ENCODE measurements around the gene ZBTB11. TPM values are rescaled to one million over a fixed set of nuclear protein-coding genes. Genes with fewer than 3 reads are reported as not detected.

Gene ZBTB11
- total and polyA plus RNA-seq, 9 donors = 11.1 to 17.7 (median 14.6) TPM

Other genes with a start within 250 kb of the ZBTB11 start
- 41.3 TPM for gene SENP7, start 163.9 kb downstream of the ZBTB11 start, total RNA-seq
- gene SENP7, start 163.9 kb downstream of the ZBTB11 start, polyA plus RNA-seq (ENCODE audit: insufficient read depth in 1 of 8, insufficient read length in 8 of 8, low replicate concordance in 1 of 8) = 10 to 100 TPM; 24.3 to 44.6 (median 30.8) TPM
- 25.8 TPM for gene TRMT10C, start 115.3 kb downstream of the ZBTB11 start, total RNA-seq
- gene TRMT10C, start 115.3 kb downstream of the ZBTB11 start, polyA plus RNA-seq (ENCODE audit: insufficient read depth in 1 of 8, insufficient read length in 8 of 8, low replicate concordance in 1 of 8) = 10 to 100 TPM; 19.8 to 26.6 (median 23.6) TPM
- 59.0 TPM for gene PCNP, start 103.0 kb downstream of the ZBTB11 start, total RNA-seq
- 100 to 1,000 TPM; 101 to 162 (median 127) TPM for gene PCNP, start 103.0 kb downstream of the ZBTB11 start, polyA plus RNA-seq (ENCODE audit: insufficient read depth in 1 of 8, insufficient read length in 8 of 8, low replicate concordance in 1 of 8)
- 3,025 TPM for gene RPL24, start 9.6 kb upstream of the ZBTB11 start, total RNA-seq
- 1,000 to 10,000 TPM; 1,975 to 2,547 (median 2,174) TPM for gene RPL24, start 9.6 kb upstream of the ZBTB11 start, polyA plus RNA-seq (ENCODE audit: insufficient read depth in 1 of 8, insufficient read length in 8 of 8, low replicate concordance in 1 of 8)
- 17.8 TPM for gene CEP97, start 47.5 kb upstream of the ZBTB11 start, total RNA-seq
- 10 to 100 TPM in 5 of 8 donors, 1 to 10 TPM in 3; 6.9 to 14.4 (median 10.7) TPM for gene CEP97, start 47.5 kb upstream of the ZBTB11 start, polyA plus RNA-seq (ENCODE audit: insufficient read depth in 1 of 8, insufficient read length in 8 of 8, low replicate concordance in 1 of 8)
- 8.9 TPM for gene NXPE3, start 102.1 kb upstream of the ZBTB11 start, total RNA-seq
- gene NXPE3, start 102.1 kb upstream of the ZBTB11 start, polyA plus RNA-seq (ENCODE audit: insufficient read depth in 1 of 8, insufficient read length in 8 of 8, low replicate concordance in 1 of 8) = 10 to 100 TPM; 12.9 to 21.9 (median 19.4) TPM
- gene NFKBIZ, start 172.4 kb upstream of the ZBTB11 start, total RNA-seq = 3.6 TPM
- gene NFKBIZ, start 172.4 kb upstream of the ZBTB11 start, polyA plus RNA-seq (ENCODE audit: insufficient read depth in 1 of 8, insufficient read length in 8 of 8, low replicate concordance in 1 of 8) = 10 to 100 TPM in 1 of 8 donors, 1 to 10 TPM in 7; 1.4 to 11.6 (median 4.5) TPM

Data from muscle of leg (tissue), 9 donors.